KG1 (cell line): ENCODE measurements around the gene IDS.
"Not testable (repeated sequence)": the region's sequence is repeated elsewhere in the genome, so short reads cannot be mapped to it uniquely, and the experiment has no call there.

ENCODE experiments used
- DNase-seq: peaks from one replicate; lab custom pipeline; 2025; lab: John Stamatoyannopoulos, UW

IDS gene

GRCh38 chrX:149504915-149505651 is at the start of gene IDS:
TSS of gene IDS (minus strand) at chrX:149505306. CDS start at chrX:149505137, 169 bp downstream.
- peak; percentile 80 for DNase-seq

GRCh38 chrX:149551939-149552248 is 46.8 kb upstream of the IDS start:
- not testable (repeated sequence) for DNase-seq

- DNase-seq, result not testable (repeated sequence)
Observed at GRCh38 chrX:149551245-149551938, 46.3 kb upstream of the IDS start.

DNA sequence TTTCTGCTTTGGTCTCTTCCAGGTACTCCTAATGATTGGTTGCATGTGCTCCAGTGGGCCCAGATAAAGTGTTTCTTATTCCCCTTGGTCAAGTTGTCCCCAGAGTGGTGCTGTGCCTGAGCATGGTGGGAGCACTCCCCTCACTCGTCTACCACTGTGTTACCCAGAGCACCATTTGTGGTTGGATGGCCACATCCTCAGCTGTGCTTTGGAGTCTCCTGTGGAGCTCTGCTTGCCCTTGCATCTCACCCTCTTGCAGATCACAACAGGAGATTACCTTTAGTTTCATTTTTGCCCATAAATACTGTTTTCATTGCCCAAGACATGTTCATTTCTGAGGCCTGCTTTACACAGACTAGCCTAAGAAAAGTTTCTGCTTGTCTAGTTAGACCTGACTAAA is 45.3 kb upstream of the IDS start:
- DNase-seq, result not testable (repeated sequence)

- DNase-seq, result not testable (repeated sequence)
Observed at GRCh38 chrX:149549701-149550100, 44.6 kb upstream of the IDS start, which contains the start of gene HSFX3. TSS of gene HSFX3 (minus strand) at chrX:149549924. CDS start at chrX:149549852, 72 bp downstream.

- not testable (repeated sequence) for DNase-seq
Observed at GRCh38 chrX:149547782-149548181, 42.7 kb upstream of the IDS start.

GRCh38 chrX:149546962-149547361 is 41.9 kb upstream of the IDS start:
- not testable (repeated sequence) for DNase-seq

GRCh38 chrX:149545545-149546543 is 40.7 kb upstream of the IDS start:
- DNase-seq, result not testable (repeated sequence)

GRCh38 chrX:149541521-149542047 is 36.5 kb upstream of the IDS start:
- DNase-seq, result no peak

DNA sequence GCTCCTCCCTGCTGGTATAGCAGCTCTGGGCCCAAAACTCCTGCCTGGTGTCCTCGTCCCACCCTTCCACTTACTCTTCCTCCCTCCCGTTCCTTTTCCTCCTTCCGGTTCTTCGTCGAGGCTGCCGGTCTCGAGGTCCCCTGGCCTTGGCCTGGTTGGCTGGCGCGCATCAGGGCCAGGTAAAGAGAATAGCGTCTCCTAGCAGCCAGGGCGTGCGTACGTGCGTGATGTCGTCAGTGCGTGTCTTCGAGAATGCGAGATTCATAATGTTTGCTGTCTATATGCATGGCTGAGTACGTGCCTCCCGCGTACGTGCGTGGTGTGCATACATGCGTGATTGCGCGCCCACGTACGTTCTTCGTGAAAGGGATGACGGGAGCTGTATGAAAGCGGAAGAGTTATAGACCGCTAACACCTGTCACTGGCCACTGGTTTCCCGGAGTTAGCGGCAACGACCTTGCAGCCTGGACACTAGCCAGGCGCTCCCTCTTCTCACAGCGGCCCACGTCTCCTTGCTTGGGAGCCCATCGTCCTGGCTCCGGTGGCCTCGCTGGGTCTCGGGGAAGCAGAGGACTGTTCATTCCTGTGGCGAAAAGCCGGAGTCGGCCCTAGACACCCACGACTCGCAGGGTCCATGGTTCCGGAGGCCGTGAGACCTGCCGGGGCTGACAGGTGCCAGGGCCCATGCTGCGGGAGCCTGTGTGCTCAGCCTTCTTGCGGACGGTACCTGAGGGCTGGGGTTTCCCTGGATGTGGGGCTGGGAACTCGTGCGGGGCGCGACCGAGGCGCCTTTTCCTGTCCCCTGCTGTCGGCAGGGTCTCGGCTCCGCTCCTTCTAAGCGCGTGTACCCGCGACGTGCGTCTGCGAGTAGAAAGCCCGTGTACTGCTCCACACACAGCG is 35.8 kb upstream of the IDS start, which contains the start of gene EOLA1:
EOLA1 (plus strand) TSS at position 392 of the 900 bp plus-strand sequence. CDS start 4,619 bp downstream, outside the sequence.
- peak; percentile 74 for DNase-seq

GRCh38 chrX:149540131-149540620 is 35.1 kb upstream of the IDS start:
- DNase-seq, result peak; percentile 74

- DNase-seq, result peak; percentile 34
Observed at GRCh38 chrX:149539283-149540130, 34.4 kb upstream of the IDS start.

- DNase-seq, result not testable (repeated sequence)
Observed at GRCh38 chrX:149537474-149537873, 32.4 kb upstream of the IDS start.

- DNase-seq, result not testable (repeated sequence)
Observed at GRCh38 chrX:149534926-149535602, 30.0 kb upstream of the IDS start.

DNA sequence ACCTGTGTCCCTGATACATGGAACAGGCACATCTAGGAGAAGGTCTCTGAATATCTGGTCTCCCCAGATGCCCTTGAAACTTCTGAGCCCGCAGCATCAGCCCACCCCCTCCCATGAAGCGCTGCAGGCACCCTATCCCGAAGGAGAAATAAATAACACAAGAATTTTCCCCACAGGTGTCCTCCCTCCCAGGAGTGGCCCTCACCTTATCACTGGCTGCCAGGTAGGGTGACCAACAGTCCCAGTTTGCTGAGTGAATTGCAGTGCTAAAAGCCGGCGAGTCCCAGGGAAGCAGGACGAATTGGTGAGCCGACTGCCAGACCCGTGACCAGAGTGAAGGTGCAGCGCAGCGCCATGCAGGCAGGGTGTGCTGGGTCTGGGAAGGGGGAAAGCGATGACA is 28.9 kb upstream of the IDS start:
- not testable (repeated sequence) for DNase-seq

DNA sequence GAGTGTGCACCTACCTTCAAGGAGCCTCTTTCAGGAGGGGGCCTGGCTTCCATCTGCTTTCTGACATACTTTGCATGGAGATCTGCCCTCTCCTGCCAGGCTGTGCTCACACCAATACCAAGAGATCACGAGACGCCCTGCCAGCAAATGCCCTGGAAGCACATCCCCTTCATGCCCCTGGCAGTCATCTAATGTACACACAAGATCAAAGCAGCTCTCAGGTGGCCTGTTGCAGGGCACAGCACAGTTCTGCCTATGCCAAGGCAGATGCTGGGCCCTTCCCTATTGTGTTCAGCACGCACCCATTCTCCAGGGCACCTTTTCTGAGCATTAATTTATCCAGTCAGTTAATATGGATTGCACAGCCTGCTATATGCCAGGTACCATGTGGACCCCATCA is 27.8 kb upstream of the IDS start:
- not testable (repeated sequence) for DNase-seq

DNA sequence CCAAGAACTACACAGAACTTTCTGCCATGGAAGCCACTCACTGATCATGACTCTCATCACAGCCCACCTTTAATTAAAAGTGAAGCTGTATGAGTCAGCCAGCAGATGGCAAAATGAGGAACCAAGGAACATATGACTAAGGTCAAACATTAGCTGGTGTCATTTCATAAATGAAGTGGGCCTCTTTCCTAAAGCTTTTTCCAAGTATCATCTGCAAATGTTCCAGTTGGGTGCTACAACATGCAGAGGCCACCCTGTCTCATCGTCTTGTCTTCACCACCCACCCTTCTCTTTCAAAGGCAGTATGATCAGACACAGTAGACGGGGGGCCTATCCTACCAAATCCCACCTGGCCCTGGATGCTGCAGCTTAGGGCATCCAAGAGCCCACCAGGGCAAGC is 26.5 kb upstream of the IDS start:
- no peak for DNase-seq

GRCh38 chrX:149528381-149528780 is 23.3 kb upstream of the IDS start:
- DNase-seq, result no peak

- DNase-seq, result no peak
Observed at GRCh38 chrX:149527705-149528104, 22.6 kb upstream of the IDS start.
